Peyer's patch (tissue), 4 donors: Measurements from ENCODE around the gene SERPINA3. TPM values are rescaled to one million over a fixed set of nuclear protein-coding genes. Genes with fewer than 3 reads are reported as not detected.

Experiments
- DNase-seq, 3 donors: peaks; one replicate each; pipeline ENCODE4 v3.0.0-alpha.2; 2017 to 2019
- H3K27ac ChIP-seq, 4 donors: fragments of 200-600 bp; sonication (generic); one replicate each; pipeline ENCODE4 v1.5.1; 2016 to 2019
- H3K27me3 ChIP-seq, 2 donors: fragments of 200-600 bp; sonication (generic); one replicate each; pipeline ENCODE4 v1.5.1; 2019
- H3K36me3 ChIP-seq, 3 donors: fragments of 200-600 bp; sonication (generic); one replicate each; pipeline ENCODE4 v1.5.1; 2016 to 2019
- H3K4me1 ChIP-seq, 4 donors: fragments of 200-600 bp; sonication (generic); one replicate each; pipeline ENCODE4 v1.5.1; 2016 to 2019
- H3K4me3 ChIP-seq, 4 donors: fragments of 200-600 bp; sonication (generic); 1 replicate in 3 of 4; 2 replicates in 1 of 4; pipeline ENCODE4 v1.5.1; 2016 to 2019; ENCODE audit warnings: mild to moderate bottlenecking in 1 of 4
- H3K9me3 ChIP-seq, 4 donors: fragments of 200-600 bp; sonication (generic); one replicate each; pipeline ENCODE4 v1.5.1; 2016 to 2019; ENCODE audit warnings: mild to moderate bottlenecking in 1 of 4
- CTCF ChIP-seq, 6 experiments: fragments of 450-650 bp in 4 of 6; fragments of 200-600 bp in 2 of 6; sonication (generic) in 1 of 6; IDR thresholded peaks; one replicate each; pipeline ENCODE4 v1.5.1; 2017 to 2019; ENCODE audit warnings: antibody characterized with exemption in 6 of 6, mild to moderate bottlenecking in 3 of 6, moderate library complexity in 1 of 6
- POLR2A ChIP-seq, 2 donors: fragments of 450-650 bp; IDR thresholded peaks; one replicate each; pipeline ENCODE4 v1.5.1; 2017; ENCODE audit warnings: antibody characterized with exemption in 2 of 2, mild to moderate bottlenecking in 2 of 2, moderate library complexity in 2 of 2
- total RNA-seq, 4 donors: library from RNA; depleted of rRNA; stranded (reverse); fragments of >200 nt; gene quantifications; one replicate each; pipeline ENCODE4 v1.1.0, GENCODE V29; 2016

SERPINA3 gene
- total RNA-seq, 4 donors from 2014 or later: 25.9 to 61.8 (median 34.5) TPM

- no peak overlapping the region for H3K27ac ChIP-seq
- no peaks in the 10 kb centered on the region for H3K4me1 ChIP-seq
- H3K9me3 ChIP-seq: no peaks in the 10 kb centered on the region
- no peaks in the 10 kb centered on the region for H3K27me3 ChIP-seq
- TF ChIP-seq POLR2A (IDR thresholded peaks at IDR 0.05) (no peak), CTCF (IDR thresholded peaks at IDR 0.05) (no peak)
- no peaks in the 10 kb centered on the region for H3K36me3 ChIP-seq
- no peak overlapping the region for H3K4me3 ChIP-seq
- no peak for DNase-seq
These were observed 47.7 kb downstream of the SERPINA3 start for GRCh38 chr14:94659901-94660300.

GRCh38 chr14:94660306-94660946 is 48.2 kb downstream of the SERPINA3 start:
- Histone ChIP-seq H3K9me3 (no peaks in the 10 kb centered on the region), H3K27ac (no peak overlapping the region), H3K4me3 (no peak overlapping the region), H3K4me1 (no peaks in the 10 kb centered on the region), H3K27me3 (no peaks in the 10 kb centered on the region), H3K36me3 (no peaks in the 10 kb centered on the region)
- TF ChIP-seq CTCF (IDR thresholded peaks at IDR 0.05) (no peak), POLR2A (IDR thresholded peaks at IDR 0.05) (no peak)
- DNase-seq: no peak

GRCh38 chr14:94663538-94663937 is 51.3 kb downstream of the SERPINA3 start:
- Histone ChIP-seq H3K27me3 (no peaks in the 10 kb centered on the region), H3K4me1 (no peaks in the 10 kb centered on the region), H3K9me3 (no peaks in the 10 kb centered on the region), H3K4me3 (no peak overlapping the region), H3K36me3 (no peaks in the 10 kb centered on the region), H3K27ac (no peak overlapping the region)
- no peak for DNase-seq
- TF ChIP-seq POLR2A (IDR thresholded peaks at IDR 0.05): no peak
- TF ChIP-seq CTCF (IDR thresholded peaks at IDR 0.05): no peak

- H3K9me3 ChIP-seq: no peaks in the 10 kb centered on the region
- no peaks in the 10 kb centered on the region for H3K27me3 ChIP-seq
- H3K36me3 ChIP-seq: no peaks in the 10 kb centered on the region
- H3K4me3 ChIP-seq: no peak overlapping the region
- no peaks in the 10 kb centered on the region for H3K4me1 ChIP-seq
- TF ChIP-seq CTCF (IDR thresholded peaks at IDR 0.05) (no peak), POLR2A (IDR thresholded peaks at IDR 0.05) (no peak)
- H3K27ac ChIP-seq: no peak overlapping the region
- DNase-seq: no peak
These were observed 51.9 kb downstream of the SERPINA3 start for GRCh38 chr14:94663965-94664704.

- H3K4me3 ChIP-seq: no peak overlapping the region
- no peak for DNase-seq
- H3K36me3 ChIP-seq: no peaks in the 10 kb centered on the region
- H3K27ac ChIP-seq: no peak overlapping the region
- no peaks in the 10 kb centered on the region for H3K9me3 ChIP-seq
- TF ChIP-seq CTCF (IDR thresholded peaks at IDR 0.05) (no peak), POLR2A (IDR thresholded peaks at IDR 0.05) (no peak)
- no peaks in the 10 kb centered on the region for H3K4me1 ChIP-seq
- H3K27me3 ChIP-seq: no peaks in the 10 kb centered on the region
These were observed 52.9 kb downstream of the SERPINA3 start for GRCh38 chr14:94665121-94665520.
